Colonic mucosa (tissue), 4 donors: ENCODE results near the gene TMEM138. TPM values are rescaled to one million over a fixed set of nuclear protein-coding genes. Genes with fewer than 3 reads are reported as not detected.

Source experiments
- DNase-seq: peaks from one replicate; pipeline ENCODE4 v3.0.0-alpha.2; 2020
- H3K27ac ChIP-seq: fragments of 200-600 bp; one replicate; pipeline ENCODE4 v1.8.0; 2021
- H3K27me3 ChIP-seq: fragments of 200-600 bp; one replicate; pipeline ENCODE4 v1.8.0; 2021
- H3K36me3 ChIP-seq: fragments of 200-600 bp; one replicate; pipeline ENCODE4 v1.8.0; 2021
- H3K4me1 ChIP-seq: fragments of 200-600 bp; one replicate; pipeline ENCODE4 v1.8.0; 2021; ENCODE audit warnings: mild to moderate bottlenecking
- H3K4me3 ChIP-seq: fragments of 200-600 bp; one replicate; pipeline ENCODE4 v1.8.0; 2021
- H3K9ac ChIP-seq, 2 donors: one replicate each; pipeline ENCODE4 v1.7.0; 2013; ENCODE audit warnings: control low read depth in 2 of 2, low read depth in 2 of 2, low read length in 2 of 2
- H3K9me3 ChIP-seq: fragments of 200-600 bp; one replicate; pipeline ENCODE4 v1.8.0; 2021
- CTCF ChIP-seq: fragments of 200-600 bp; IDR thresholded peaks from one replicate; pipeline ENCODE4 v1.8.0; 2022; ENCODE audit warnings: antibody characterized with exemption, mild to moderate bottlenecking
- intact Hi-C: fragments of 100-400 bp; cut with DNase I; formaldehyde crosslinking; loops from one replicate; pipeline ENCODE4 v1.14.1; 2022
- total RNA-seq, 2 donors: library from RNA; stranded (reverse); fragmentation: NEBNext Ultra II Directional in 1 of 2; extraction: Animal tissue kit (Norgen Biotek cat#: 25700) in 1 of 2; gene quantifications; one replicate each; pipeline ENCODE4 v1.2.1, GENCODE V29; 2021
- donor health status: healthy.
- donor health status: DM: no; HTN: no; CAD: no.
- donor health status: DM: no; HTN: no; CAD: no.

The TMEM138 gene
- total RNA-seq, 2 donors from 2014 or later: 27.4 to 37.7 TPM

GRCh38 chr11:61349916-61350315, 12.3 kb upstream of the TMEM138 start:
- no peaks in the 10 kb centered on the region for H3K27me3 ChIP-seq
- no peaks in the 10 kb centered on the region for H3K4me1 ChIP-seq
- no peaks in the 10 kb centered on the region for H3K9me3 ChIP-seq
- H3K4me3 ChIP-seq: no peak overlapping the region
- intact Hi-C loops: no loop called here
- no peak for TF ChIP-seq CTCF
- H3K27ac ChIP-seq: no peak overlapping the region
- no peak overlapping the region for H3K9ac ChIP-seq
- peaks cover 14% of the 10 kb centered on the region for H3K36me3 ChIP-seq
- DNase-seq: no peak

GRCh38 chr11:61350336-61350735, 11.8 kb upstream of the TMEM138 start:
- no peak overlapping the region for H3K9ac ChIP-seq
- intact Hi-C loops: no loop called here
- H3K27ac ChIP-seq: no peak overlapping the region
- peaks cover 14% of the 10 kb centered on the region for H3K36me3 ChIP-seq
- H3K27me3 ChIP-seq: no peaks in the 10 kb centered on the region
- no peak for TF ChIP-seq CTCF
- H3K4me1 ChIP-seq: no peaks in the 10 kb centered on the region
- DNase-seq: no peak
- no peak overlapping the region for H3K4me3 ChIP-seq
- H3K9me3 ChIP-seq: no peaks in the 10 kb centered on the region

- no peaks in the 10 kb centered on the region for H3K4me1 ChIP-seq
- H3K36me3 ChIP-seq: peaks cover 14% of the 10 kb centered on the region
- no peaks in the 10 kb centered on the region for H3K27me3 ChIP-seq
- H3K9ac ChIP-seq: no peak overlapping the region
- H3K4me3 ChIP-seq: no peak overlapping the region
- H3K9me3 ChIP-seq: no peaks in the 10 kb centered on the region
- intact Hi-C loops: no loop called here
- H3K27ac ChIP-seq: no peak overlapping the region
- DNase-seq: no peak
- no peak for TF ChIP-seq CTCF
These were observed 11.4 kb upstream of the TMEM138 start for GRCh38 chr11:61350803-61351202.

DNA sequence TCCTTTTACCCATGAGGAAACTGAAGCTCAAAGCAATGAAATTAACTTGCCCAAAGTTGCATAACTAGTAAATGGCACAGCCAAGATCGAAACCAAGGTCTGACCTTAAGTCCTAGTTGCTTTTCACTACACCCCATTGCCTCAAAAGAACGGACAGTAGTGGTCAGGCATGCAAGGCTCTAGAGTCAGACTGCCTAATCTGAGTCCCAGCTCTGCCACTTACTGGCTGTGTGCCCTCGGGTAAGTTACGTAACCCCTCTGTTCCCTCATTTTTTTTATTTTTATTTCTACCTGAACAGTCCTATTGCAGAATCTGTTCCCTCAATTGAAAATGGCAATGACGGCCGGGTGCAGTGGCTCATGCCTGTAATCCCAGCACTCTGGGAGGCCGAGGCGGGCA, 10.1 kb upstream of the TMEM138 start:
- Histone ChIP-seq H3K36me3 (peaks cover 14% of the 10 kb centered on the region), H3K4me3 (no peak overlapping the region), H3K27ac (no peak overlapping the region), H3K27me3 (no peaks in the 10 kb centered on the region), H3K9ac (no peak overlapping the region), H3K9me3 (no peaks in the 10 kb centered on the region), H3K4me1 (no peaks in the 10 kb centered on the region)
- TF ChIP-seq CTCF: no peak
- DNase-seq: no peak
- intact Hi-C loops: no loop called here

DNA sequence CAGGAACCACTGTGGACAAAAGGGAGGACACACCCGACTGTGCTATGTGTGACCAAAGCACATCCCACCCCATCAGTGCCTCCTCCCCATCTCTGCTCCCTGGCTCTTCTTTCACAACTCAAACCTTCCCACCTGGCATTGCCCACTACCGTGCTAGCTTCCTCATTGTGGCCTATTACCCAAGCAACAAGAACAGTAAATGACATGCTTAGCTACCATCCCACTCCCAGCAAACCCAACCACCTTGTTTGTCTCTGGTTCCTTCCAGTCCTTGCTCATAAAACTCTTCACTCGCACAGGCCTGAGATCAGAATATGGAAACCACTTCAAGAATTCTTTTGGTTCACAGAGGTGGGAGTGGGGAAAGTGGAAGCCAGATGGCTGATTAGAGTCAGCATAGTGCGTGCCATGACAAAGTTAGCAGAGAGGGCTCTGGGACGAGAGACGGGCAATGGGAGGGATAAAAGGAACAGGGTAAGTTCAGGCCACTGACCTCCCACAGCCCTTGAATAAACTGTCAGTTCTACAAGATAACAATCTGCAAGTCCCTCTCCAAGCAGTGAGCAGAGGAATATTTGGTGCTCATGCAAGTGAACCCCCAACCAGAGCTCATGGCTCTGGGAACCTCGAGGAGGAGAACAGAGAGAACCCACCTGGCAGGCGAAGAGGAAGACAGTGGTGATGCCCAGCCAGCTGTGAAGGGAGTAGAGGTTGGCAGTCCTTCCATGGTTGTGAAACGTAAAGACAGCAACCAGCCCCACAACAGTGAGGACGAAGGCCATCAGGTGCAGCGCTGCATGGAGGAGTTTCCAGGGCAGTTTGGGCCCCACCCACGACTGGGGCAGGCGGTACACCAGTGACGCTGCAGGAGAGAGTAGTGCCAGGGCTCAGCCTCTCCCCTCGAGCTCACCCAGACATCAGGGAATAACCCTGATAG, 8.8 kb upstream of the TMEM138 start:
- intact Hi-C loops: no loop called here
- Histone ChIP-seq H3K27me3 (no peaks in the 10 kb centered on the region), H3K4me1 (no peaks in the 10 kb centered on the region), H3K27ac (peak overlapping the region; percentile 57), H3K4me3 (no peak overlapping the region), H3K9me3 (no peaks in the 10 kb centered on the region), H3K9ac (peak overlapping the region in 1 of 2 donors; percentile 38), H3K36me3 (peaks cover 14% of the 10 kb centered on the region)
- no peak for TF ChIP-seq CTCF
- peak; percentile 68 for DNase-seq
